DND-41 (cell line): ENCODE data around the gene DNAJC5.

Experiments
- ATAC-seq: fragments of 200-7000 bp; cut with Tn5 transposase; 3 replicates; pipeline ENCODE4 v1.9.1; 2021; ENCODE audit warnings: low read depth; ENCODE audit not compliant: insufficient read depth
- DNase-seq: peaks from one replicate; pipeline ENCODE4 v3.0.0-alpha.2; 2020
- H2AFZ ChIP-seq: 2 replicates; pipeline ENCODE4 v1.6.0; 2012; ENCODE audit warnings: low read depth, low read length
- H3K27ac ChIP-seq: 2 replicates; pipeline ENCODE4 v1.5.1; 2012; ENCODE audit warnings: low read length, inconsistent platforms
- H3K27me3 ChIP-seq: fragments of 200-600 bp; sonication (generic); 2 replicates; pipeline ENCODE4 v1.6.0; 2012; ENCODE audit warnings: low read length, mild to moderate bottlenecking, inconsistent platforms; ENCODE audit not compliant: insufficient read depth, poor library complexity
- H3K36me3 ChIP-seq: 2 replicates; pipeline ENCODE4 v1.5.1; 2012; ENCODE audit warnings: low read length, inconsistent platforms; ENCODE audit not compliant: insufficient read depth
- H3K4me1 ChIP-seq: 2 replicates; pipeline ENCODE4 v1.5.1; 2012; ENCODE audit warnings: mild to moderate bottlenecking, low read length; ENCODE audit not compliant: insufficient read depth
- H3K4me2 ChIP-seq: 2 replicates; pipeline ENCODE4 v1.6.0; 2012; ENCODE audit warnings: mild to moderate bottlenecking, moderate library complexity, low read length, inconsistent platforms; ENCODE audit not compliant: insufficient read depth
- H3K4me3 ChIP-seq, 2 experiments: fragments of 200-600 bp in 1 of 2; shearing (Covaris generic) in 1 of 2; 2 replicates each; pipeline ENCODE4 v1.5.1; 2012 to 2016; ENCODE audit warnings: inconsistent platforms in 2 of 2, low read length in 2 of 2, mild to moderate bottlenecking in 2 of 2, low read depth in 1 of 2, moderate library complexity in 1 of 2
- H3K79me2 ChIP-seq: 2 replicates; pipeline ENCODE4 v1.6.0; 2012; ENCODE audit warnings: low read length, inconsistent platforms; ENCODE audit not compliant: insufficient read depth
- H3K9ac ChIP-seq: 2 replicates; pipeline ENCODE4 v1.6.0; 2012; ENCODE audit warnings: low read depth, mild to moderate bottlenecking, inconsistent platforms, low read length, moderate library complexity
- H3K9me3 ChIP-seq: 2 replicates; pipeline ENCODE4 v1.5.1; 2012; ENCODE audit warnings: low read length, moderate library complexity, mild to moderate bottlenecking, inconsistent platforms; ENCODE audit not compliant: insufficient read depth, severe bottlenecking
- H4K20me1 ChIP-seq: 2 replicates; pipeline ENCODE4 v1.6.0; 2012; ENCODE audit warnings: low read length; ENCODE audit not compliant: insufficient read depth
- EZH2 ChIP-seq: IDR thresholded peaks from 3 replicates; pipeline ENCODE4 v1.6.1; 2012; ENCODE audit warnings: borderline replicate concordance, low read depth, mild to moderate bottlenecking, moderate library complexity, low read length, inconsistent platforms; ENCODE audit not compliant: severe bottlenecking
- TF ChIP-seq, protein P1 (sequence below): IDR thresholded peaks from 2 replicates; pipeline ENCODE4 v1.5.1; 2012; ENCODE audit warnings: borderline replicate concordance, low read length, moderate library complexity, mild to moderate bottlenecking; ENCODE audit not compliant: poor library complexity, severe bottlenecking; ENCODE audit errors: extremely low read depth

DNAJC5 gene

DNA sequence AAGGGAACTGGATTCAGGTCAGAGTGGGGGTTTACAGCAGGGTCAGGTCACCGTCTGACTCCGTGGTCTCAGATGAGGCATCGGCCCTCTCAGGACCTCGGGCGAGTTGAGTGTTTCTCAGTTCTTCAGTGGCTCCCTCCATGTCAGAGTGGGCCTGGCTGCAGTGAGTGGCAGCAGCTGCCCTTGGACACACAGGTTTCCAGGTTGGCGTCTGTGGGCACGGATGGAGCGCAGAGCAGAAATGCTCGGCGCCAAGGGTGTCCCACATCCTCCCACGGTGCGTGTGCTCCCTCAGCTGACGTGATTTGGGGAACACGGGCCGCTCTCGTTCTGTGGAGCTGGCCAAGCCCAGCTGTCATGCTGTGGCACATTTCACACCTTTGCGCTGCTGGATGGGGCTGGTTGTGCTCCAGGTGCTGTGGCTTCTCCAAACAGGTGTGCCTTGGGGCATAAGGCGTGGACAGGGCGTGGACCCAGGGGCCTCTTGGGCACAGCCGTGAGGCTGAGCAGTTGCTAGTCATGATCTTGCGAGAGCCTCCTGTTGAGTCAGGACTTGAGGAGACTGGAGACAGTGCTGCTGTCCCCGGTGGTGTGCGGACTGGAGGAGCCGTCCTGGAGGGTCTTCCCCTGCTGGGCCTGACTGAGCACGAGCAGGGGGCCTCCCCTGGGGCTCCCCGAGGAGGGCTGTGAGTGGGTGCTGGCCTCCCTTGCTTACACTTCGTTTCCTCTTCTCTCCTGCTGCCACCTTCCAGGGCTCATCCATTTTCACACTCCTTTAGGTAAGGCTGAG lies 9.5 kb upstream of the DNAJC5 start:
- TF ChIP-seq, protein P1, sequence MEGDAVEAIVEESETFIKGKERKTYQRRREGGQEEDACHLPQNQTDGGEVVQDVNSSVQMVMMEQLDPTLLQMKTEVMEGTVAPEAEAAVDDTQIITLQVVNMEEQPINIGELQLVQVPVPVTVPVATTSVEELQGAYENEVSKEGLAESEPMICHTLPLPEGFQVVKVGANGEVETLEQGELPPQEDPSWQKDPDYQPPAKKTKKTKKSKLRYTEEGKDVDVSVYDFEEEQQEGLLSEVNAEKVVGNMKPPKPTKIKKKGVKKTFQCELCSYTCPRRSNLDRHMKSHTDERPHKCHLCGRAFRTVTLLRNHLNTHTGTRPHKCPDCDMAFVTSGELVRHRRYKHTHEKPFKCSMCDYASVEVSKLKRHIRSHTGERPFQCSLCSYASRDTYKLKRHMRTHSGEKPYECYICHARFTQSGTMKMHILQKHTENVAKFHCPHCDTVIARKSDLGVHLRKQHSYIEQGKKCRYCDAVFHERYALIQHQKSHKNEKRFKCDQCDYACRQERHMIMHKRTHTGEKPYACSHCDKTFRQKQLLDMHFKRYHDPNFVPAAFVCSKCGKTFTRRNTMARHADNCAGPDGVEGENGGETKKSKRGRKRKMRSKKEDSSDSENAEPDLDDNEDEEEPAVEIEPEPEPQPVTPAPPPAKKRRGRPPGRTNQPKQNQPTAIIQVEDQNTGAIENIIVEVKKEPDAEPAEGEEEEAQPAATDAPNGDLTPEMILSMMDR: no peak
- TF ChIP-seq EZH2: no peak
- peaks cover 36% of the 10 kb centered on the region for H4K20me1 ChIP-seq
- no peaks in the 10 kb centered on the region for H3K9me3 ChIP-seq
- H3K36me3 ChIP-seq: peaks cover 81% of the 10 kb centered on the region
- DNase-seq (no peak), ATAC-seq (peak; percentile 24; the same call in 1 of the 3 replicates)
- no peak overlapping the region for H3K4me3 ChIP-seq
- no peak overlapping the region for H3K4me2 ChIP-seq
- no peak overlapping the region for H3K9ac ChIP-seq
- H2AFZ ChIP-seq: no peak overlapping the region
- H3K79me2 ChIP-seq: no peaks in the 10 kb centered on the region
- H3K4me1 ChIP-seq: no peaks in the 10 kb centered on the region
- no peak overlapping the region for H3K27ac ChIP-seq
- H3K27me3 ChIP-seq: no peaks in the 10 kb centered on the region

DNA sequence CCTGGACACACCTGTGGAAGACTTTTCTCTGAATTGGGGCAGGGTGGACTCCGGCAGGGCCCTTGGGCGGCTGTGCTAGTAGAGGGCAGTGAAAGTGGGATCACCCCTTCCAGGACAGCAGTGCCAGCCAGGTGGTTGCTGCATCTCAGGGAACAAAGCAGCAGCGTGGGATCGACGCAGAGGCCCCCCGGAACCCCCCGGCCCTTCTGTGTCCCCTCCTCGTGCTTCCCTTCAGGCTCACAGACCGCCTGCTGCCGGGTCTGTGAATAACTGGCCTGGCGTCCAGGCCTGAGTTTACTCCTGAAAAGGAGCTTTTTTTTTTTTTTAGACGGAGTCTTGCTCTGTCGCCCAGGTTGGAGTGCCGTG lies 8.9 kb upstream of the DNAJC5 start:
- Histone ChIP-seq H3K4me2 (no peak overlapping the region), H3K4me3 (no peak overlapping the region), H3K27me3 (no peaks in the 10 kb centered on the region), H3K79me2 (no peaks in the 10 kb centered on the region), H3K9me3 (no peaks in the 10 kb centered on the region), H3K27ac (no peak overlapping the region), H3K9ac (no peak overlapping the region), H3K36me3 (peaks cover 87% of the 10 kb centered on the region), H4K20me1 (peaks cover 40% of the 10 kb centered on the region), H3K4me1 (no peaks in the 10 kb centered on the region), H2AFZ (no peak overlapping the region)
- no peak for TF ChIP-seq EZH2
- TF ChIP-seq, protein P1: no peak
- DNase-seq (no peak), ATAC-seq (no peak)

DNA sequence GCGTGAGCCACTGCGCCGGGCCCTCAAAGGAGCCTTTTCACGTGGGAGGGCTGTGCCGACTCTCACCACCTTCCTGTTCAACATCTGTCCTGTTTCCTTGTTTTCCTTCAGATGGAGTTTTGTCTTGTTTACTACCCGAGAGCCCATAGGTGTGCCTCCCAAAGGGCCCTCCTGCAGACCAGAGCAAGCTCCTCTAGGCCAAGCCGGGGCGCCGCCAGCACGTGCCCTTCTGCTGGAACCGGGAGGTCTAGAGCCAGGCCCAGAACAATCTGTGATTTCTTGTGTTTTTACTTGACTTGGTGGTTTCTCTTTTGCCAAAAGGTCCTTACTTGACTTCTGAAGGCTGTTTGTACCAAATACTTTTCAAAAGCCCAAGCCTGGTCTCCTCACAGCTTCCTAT lies 8.0 kb upstream of the DNAJC5 start:
- no peaks in the 10 kb centered on the region for H3K79me2 ChIP-seq
- H3K9me3 ChIP-seq: no peaks in the 10 kb centered on the region
- no peak overlapping the region for H3K4me3 ChIP-seq
- H3K4me2 ChIP-seq: no peak overlapping the region
- TF ChIP-seq EZH2: no peak
- TF ChIP-seq, protein P1: no peak
- H4K20me1 ChIP-seq: peaks cover 39% of the 10 kb centered on the region
- no peaks in the 10 kb centered on the region for H3K27me3 ChIP-seq
- H3K27ac ChIP-seq: no peak overlapping the region
- DNase-seq (no peak), ATAC-seq (no peak)
- H3K36me3 ChIP-seq: peaks cover 87% of the 10 kb centered on the region
- H3K4me1 ChIP-seq: no peaks in the 10 kb centered on the region
- no peak overlapping the region for H3K9ac ChIP-seq
- H2AFZ ChIP-seq: no peak overlapping the region
